HG02610 (cell line): ENCODE results near the gene ZNF207.
"Not testable (repeated sequence)": the region's sequence is repeated elsewhere in the genome, so short reads cannot be mapped to it uniquely, and the experiment has no call there.

Experiments
- ATAC-seq: cut with Tn5 transposase; IDR thresholded peaks from one replicate; pipeline ENCODE4 v1.9.1; 2021; ENCODE audit warnings: mild to moderate bottlenecking, moderate library complexity; ENCODE audit not compliant: unreplicated experiment

The ZNF207 gene

GRCh38 chr17:32349854-32350665 lies at the start of gene ZNF207:
Gene ZNF207, plus strand, starts transcription at chr17:32350157. Its CDS starts 129 bp downstream, at chr17:32350286.
- ATAC-seq: peak; percentile 91

- no peak for ATAC-seq
These were observed 47.9 kb upstream of the ZNF207 start for GRCh38 chr17:32302037-32302436.

- ATAC-seq: no peak
These were observed 46.9 kb upstream of the ZNF207 start for GRCh38 chr17:32302860-32303649.

- no peak for ATAC-seq
These were observed 46.1 kb upstream of the ZNF207 start for GRCh38 chr17:32303781-32304288.

GRCh38 chr17:32305049-32305448 lies 44.9 kb upstream of the ZNF207 start:
- ATAC-seq: no peak

GRCh38 chr17:32307658-32308057 lies 42.3 kb upstream of the ZNF207 start:
- ATAC-seq: no peak

- ATAC-seq: no peak
These were observed 38.9 kb upstream of the ZNF207 start for GRCh38 chr17:32311028-32311536.

GRCh38 chr17:32314636-32315035 lies 35.3 kb upstream of the ZNF207 start:
- no peak for ATAC-seq

GRCh38 chr17:32315171-32315570 lies 34.8 kb upstream of the ZNF207 start:
- ATAC-seq: no peak

- ATAC-seq: not testable (repeated sequence)
These were observed 33.3 kb upstream of the ZNF207 start for GRCh38 chr17:32316653-32317052.

GRCh38 chr17:32317353-32317752 lies 32.6 kb upstream of the ZNF207 start:
- no peak for ATAC-seq

GRCh38 chr17:32318071-32318470 lies 31.9 kb upstream of the ZNF207 start:
- ATAC-seq: no peak

GRCh38 chr17:32319548-32319905 lies 30.4 kb upstream of the ZNF207 start:
- ATAC-seq: peak; percentile 64

GRCh38 chr17:32320080-32320479 lies 29.9 kb upstream of the ZNF207 start:
- ATAC-seq: not testable (repeated sequence)

GRCh38 chr17:32320847-32321246 lies 29.1 kb upstream of the ZNF207 start:
- no peak for ATAC-seq

GRCh38 chr17:32323046-32323445 lies 26.9 kb upstream of the ZNF207 start:
- ATAC-seq: no peak

GRCh38 chr17:32323811-32324491 lies 26.0 kb upstream of the ZNF207 start:
- no peak for ATAC-seq

- ATAC-seq: no peak
These were observed 22.0 kb upstream of the ZNF207 start for GRCh38 chr17:32327911-32328310.

GRCh38 chr17:32330147-32330546 lies 19.8 kb upstream of the ZNF207 start:
- no peak for ATAC-seq

GRCh38 chr17:32331243-32332040 lies 18.5 kb upstream of the ZNF207 start:
- no peak for ATAC-seq
